Measurements from ENCODE around the gene MAG.
A peak's percentile ranks its signal among the peaks of the same experiment; 100 is the strongest.

Gene MAG, protein sequence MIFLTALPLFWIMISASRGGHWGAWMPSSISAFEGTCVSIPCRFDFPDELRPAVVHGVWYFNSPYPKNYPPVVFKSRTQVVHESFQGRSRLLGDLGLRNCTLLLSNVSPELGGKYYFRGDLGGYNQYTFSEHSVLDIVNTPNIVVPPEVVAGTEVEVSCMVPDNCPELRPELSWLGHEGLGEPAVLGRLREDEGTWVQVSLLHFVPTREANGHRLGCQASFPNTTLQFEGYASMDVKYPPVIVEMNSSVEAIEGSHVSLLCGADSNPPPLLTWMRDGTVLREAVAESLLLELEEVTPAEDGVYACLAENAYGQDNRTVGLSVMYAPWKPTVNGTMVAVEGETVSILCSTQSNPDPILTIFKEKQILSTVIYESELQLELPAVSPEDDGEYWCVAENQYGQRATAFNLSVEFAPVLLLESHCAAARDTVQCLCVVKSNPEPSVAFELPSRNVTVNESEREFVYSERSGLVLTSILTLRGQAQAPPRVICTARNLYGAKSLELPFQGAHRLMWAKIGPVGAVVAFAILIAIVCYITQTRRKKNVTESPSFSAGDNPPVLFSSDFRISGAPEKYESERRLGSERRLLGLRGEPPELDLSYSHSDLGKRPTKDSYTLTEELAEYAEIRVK

GRCh38 chr19:35291916-35292315 lies at the start of gene MAG:
TSS of gene MAG (plus strand) at chr19:35292161. CDS start at chr19:35295409, 3,248 bp downstream.
- no peak for DNase-seq (ENCODE audit: low read depth in 2 of 3, low spot score in 2 of 3)

GRCh38 chr19:35246466-35247092 lies 45.4 kb upstream of the MAG start:
- DNase-seq (ENCODE audit: low read depth in 2 of 3, low spot score in 2 of 3): no peak

DNA sequence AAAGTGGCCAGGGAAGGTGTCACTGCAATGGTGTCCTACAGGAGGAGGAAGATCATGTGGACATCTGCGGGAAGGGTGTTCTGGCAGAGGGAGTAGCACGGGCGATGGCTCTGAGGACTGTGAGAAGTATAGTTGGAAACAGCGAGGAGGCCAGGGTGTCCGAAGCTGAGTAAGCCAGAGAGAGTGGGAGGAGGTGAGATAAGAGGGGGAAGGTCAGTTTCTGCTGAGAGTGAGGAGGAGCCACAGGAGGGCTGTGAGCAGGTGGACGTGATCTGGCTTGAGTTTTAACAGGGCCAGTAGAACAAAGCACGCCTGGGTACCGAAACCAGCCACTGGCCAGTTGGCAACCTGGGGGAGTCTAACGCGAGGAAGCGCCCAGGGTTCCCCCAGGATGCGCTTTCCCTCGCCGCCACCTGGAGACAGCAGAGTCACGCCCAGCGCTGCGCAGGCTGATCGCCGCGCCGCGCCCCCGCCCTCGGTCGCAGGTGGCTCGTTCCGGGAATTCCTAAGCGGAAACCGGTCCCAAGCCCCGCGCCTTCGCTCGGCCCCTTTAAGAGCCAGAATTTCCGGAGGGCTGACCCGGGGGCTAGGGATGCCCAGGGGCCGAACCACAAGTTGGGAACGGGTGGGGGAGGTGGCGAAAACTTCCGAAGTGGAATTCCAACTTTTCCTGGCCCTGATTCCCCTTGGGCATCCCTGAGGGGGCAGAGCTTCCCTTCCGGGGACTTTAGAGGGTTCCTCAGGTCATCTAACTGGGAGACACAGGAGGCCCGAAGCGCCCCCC lies 44.2 kb upstream of the MAG start:
- DNase-seq (ENCODE audit: low read depth in 2 of 3, low spot score in 2 of 3): peak in 1 of 3 experiments; percentile 20

DNA sequence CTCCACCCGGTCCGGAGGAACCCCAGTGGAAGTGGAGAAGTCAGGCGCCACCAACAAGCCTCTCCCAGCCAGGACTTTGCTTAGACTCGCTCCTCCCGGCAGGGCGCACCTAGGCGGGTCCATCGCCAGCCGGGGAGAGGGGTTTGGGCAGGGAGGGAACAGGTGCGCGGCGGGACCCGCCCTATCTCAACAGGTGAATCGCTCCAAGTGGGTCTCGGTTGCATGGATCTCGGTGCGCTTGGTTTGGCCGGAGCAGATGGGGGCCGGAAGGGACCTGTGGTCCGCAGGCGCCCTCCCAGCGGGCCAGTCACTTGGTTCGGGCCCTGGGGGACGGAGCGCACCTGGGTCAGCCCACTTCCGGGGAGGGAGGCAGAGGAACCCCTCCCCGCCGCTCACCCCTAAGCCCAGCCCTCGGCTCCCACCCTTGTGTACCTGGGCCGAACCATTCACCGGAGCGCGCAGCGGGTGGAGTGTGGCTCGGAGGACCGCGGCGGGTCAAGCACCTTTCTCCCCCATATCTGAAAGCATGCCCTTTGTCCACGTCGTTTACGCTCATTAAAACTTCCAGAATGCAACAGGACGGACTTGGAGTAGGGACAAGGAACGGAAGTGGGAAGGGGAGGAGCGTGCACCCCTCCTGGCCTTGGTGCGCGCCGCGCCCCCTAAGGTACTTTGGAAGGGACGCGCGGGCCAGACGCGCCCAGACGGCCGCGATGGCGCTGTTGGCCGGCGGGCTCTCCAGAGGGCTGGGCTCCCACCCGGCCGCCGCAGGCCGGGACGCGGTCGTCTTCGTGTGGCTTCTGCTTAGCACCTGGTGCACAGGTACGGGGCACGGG lies 43.4 kb upstream of the MAG start, which contains the start of gene LSR:
LSR (plus strand) TSS at position 693 of the 836 bp plus-strand sequence; CDS start at position 714, 21 bp downstream.
- peak in 2 of 3 experiments; percentile 40 to 45 for DNase-seq (ENCODE audit: low read depth in 2 of 3, low spot score in 2 of 3)

GRCh38 chr19:35249146-35249847 lies 42.7 kb upstream of the MAG start:
- DNase-seq (ENCODE audit: low read depth in 2 of 3, low spot score in 2 of 3): no peak

GRCh38 chr19:35249848-35250711 lies 41.9 kb upstream of the MAG start:
- DNase-seq (ENCODE audit: low read depth in 2 of 3, low spot score in 2 of 3): no peak

GRCh38 chr19:35251456-35251855 lies 40.5 kb upstream of the MAG start:
- DNase-seq (ENCODE audit: low read depth in 2 of 3, low spot score in 2 of 3): no peak

DNA sequence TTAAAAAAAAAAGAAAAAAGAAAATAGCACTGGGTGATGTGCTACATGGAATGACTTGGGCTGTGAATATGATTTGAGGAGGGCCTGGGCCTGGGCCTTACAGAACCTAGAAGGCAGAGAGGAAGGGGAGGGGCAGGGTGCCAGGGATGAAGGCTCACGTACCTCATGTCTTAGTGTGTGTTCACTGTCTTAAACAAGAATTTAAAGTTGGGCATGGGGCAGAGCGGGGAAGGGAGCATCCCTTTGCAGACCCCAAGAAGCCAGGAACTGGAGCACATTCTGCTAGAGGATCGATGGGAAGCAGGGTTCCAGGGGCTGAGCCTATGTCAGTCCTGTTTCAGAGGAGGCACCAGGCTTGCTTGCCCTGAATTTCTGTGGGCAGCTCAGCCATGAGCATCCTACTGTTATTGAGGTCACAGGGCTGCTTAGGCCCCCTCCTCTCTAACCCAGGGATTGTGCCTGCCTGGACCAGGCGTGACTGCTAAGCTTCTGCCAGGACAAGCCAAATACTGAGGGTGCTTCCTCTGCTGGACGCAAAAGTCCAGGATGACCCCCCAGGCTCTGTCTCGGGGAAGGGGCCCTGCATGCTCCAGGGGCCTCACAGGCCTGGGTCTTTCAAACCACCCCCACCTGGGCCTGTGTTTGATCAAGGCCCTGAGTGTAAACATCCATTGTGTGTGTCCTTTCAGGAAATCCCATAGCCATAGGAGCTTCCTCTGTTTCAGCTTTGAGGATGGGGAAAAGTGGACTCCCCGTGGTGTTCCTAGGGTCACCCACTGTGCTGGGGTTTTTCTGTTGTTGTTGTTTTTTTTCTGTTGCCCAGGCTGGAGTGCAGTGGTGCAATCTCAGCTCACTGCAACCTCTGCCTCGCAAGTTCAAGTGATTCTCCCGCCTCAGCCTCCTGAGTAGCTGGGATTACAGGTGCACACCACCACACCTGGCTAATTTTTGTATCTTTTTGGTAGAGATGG lies 38.4 kb upstream of the MAG start:
- DNase-seq (ENCODE audit: low read depth in 2 of 3, low spot score in 2 of 3): no peak

- DNase-seq (ENCODE audit: low read depth in 2 of 3, low spot score in 2 of 3): no peak
Measured at GRCh38 chr19:35254341-35255297, 37.3 kb upstream of the MAG start.

DNA sequence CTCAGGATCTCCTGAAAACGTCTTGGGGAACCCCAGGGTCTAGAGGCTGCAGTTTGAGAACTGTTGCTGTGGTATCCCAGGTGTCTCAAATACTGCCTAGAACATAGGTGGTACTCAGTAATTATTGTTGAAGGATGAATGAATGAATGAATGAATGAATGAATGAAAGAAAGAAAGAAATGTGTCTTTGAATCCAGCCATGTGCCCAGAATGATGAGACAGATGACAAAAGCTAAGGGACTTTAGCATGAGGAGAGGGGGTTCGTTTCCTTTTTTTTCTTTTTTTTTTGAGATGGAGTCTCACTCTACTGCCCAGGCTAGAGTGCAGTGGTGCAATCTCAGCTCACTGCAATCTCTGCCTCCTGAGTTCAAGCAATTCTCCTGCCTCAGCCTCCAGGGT lies 35.4 kb upstream of the MAG start:
- DNase-seq (ENCODE audit: low read depth in 2 of 3, low spot score in 2 of 3): no peak

GRCh38 chr19:35257113-35257461 lies 34.9 kb upstream of the MAG start:
- DNase-seq (ENCODE audit: low read depth in 2 of 3, low spot score in 2 of 3): no peak

GRCh38 chr19:35260694-35261304 lies 31.2 kb upstream of the MAG start:
- DNase-seq (ENCODE audit: low read depth in 2 of 3, low spot score in 2 of 3): no peak

DNA sequence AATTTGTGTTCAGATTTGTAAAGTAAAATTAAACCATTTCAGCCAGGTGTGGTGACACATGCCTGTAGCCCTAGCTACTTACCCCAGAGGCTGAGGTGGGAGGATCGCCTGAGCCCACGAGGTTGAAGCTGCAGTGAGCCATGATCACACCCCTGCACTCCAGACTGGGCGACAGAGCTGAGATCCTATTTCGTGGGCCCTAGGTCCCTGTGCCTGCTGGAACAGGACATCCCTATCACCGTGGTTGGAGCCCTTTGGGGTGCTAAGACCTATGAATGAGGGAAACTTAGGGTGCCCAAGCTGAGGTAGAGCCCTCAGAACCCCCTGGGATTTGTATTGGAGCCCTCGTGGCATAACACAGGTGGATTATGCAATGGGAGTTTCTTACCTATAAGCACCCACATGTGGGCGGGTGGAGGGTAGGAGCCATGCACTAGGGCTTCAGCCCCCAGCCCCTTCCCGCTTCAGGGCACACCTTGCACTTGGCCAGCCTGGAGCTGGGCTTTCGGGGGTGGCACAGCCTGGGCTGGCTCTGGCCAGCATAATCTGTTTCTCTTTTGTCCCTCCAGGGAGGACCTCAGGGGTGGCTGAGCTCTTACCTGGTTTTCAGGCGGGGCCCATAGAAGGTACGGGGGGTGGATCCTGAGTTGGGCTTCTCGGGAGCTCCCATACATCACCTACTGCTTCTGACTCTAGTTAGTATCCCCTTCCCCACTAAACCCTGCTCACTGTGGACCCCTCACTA lies 30.4 kb upstream of the MAG start:
- DNase-seq (ENCODE audit: low read depth in 2 of 3, low spot score in 2 of 3): no peak

GRCh38 chr19:35262101-35262761 lies 29.7 kb upstream of the MAG start:
- DNase-seq (ENCODE audit: low read depth in 2 of 3, low spot score in 2 of 3): no peak

Measured in activated CD8-positive, alpha-beta memory T cell treated with anti-CD3 and anti-CD28 coated beads for 48 hours (primary cell).